PC-9 (cell line): ENCODE results near the gene COL13A1.

Experiments
- EZH2 ChIP-seq: fragments of 200-600 bp; sonication (generic); IDR thresholded peaks from 2 replicates; pipeline ENCODE4 v1.8.0; 2017; ENCODE audit warnings: antibody characterized with exemption, low read depth
- TF ChIP-seq, protein P1 (sequence below): fragments of 200-600 bp; sonication (generic); conservative IDR thresholded peaks from 2 replicates; pipeline ENCODE4 v1.6.1; 2017; ENCODE audit warnings: mixed run types, antibody characterized with exemption, mild to moderate bottlenecking, moderate library complexity

DNA sequence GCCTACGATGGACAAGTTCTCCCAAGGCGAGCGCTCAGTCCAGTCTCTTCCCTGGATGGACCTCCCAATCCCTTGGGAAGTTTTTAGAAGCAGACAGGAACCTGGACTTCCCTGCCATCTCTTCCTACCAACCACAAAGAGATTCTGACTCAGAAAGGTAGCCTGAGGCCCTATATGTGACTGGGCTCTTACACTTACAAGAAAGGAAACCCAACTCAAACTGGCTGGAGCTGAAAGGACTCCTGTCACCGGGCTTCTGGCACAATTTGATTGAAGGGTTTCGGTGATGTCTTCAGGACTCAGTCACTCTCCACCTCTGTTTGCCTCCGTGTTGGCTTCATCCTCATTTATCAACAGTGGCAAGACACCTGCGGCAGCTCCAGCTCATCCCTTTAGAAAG is 3.7 kb upstream of the COL13A1 start:
- TF ChIP-seq, protein P1, sequence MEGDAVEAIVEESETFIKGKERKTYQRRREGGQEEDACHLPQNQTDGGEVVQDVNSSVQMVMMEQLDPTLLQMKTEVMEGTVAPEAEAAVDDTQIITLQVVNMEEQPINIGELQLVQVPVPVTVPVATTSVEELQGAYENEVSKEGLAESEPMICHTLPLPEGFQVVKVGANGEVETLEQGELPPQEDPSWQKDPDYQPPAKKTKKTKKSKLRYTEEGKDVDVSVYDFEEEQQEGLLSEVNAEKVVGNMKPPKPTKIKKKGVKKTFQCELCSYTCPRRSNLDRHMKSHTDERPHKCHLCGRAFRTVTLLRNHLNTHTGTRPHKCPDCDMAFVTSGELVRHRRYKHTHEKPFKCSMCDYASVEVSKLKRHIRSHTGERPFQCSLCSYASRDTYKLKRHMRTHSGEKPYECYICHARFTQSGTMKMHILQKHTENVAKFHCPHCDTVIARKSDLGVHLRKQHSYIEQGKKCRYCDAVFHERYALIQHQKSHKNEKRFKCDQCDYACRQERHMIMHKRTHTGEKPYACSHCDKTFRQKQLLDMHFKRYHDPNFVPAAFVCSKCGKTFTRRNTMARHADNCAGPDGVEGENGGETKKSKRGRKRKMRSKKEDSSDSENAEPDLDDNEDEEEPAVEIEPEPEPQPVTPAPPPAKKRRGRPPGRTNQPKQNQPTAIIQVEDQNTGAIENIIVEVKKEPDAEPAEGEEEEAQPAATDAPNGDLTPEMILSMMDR = no peak
- no peak for TF ChIP-seq EZH2
